GM19035 (cell line): ENCODE measurements around the gene CCL18.
"Not testable (repeated sequence)": the region's sequence is repeated elsewhere in the genome, so short reads cannot be mapped to it uniquely, and the experiment has no call there.

Source experiments
- ATAC-seq: cut with Tn5 transposase; IDR thresholded peaks from one replicate; pipeline ENCODE4 v1.9.1; 2021; ENCODE audit not compliant: unreplicated experiment

The CCL18 gene

DNA sequence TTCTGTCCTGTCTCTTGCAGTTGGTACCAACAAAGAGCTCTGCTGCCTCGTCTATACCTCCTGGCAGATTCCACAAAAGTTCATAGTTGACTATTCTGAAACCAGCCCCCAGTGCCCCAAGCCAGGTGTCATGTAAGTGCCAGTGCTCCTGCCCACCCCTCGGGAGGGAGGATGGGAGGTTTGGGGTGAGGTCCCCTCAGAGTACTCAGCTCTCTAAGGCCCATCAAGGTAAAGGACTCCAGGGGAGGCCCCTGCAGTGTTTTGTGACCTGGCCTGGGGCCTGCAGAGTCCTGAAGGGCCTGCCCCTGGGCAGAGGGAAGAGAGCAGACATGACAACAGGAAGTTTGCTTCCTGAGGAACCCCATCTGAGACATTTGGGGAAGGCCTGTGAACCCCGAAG is 6.4 kb downstream of the CCL18 start:
- no peak for ATAC-seq

DNA sequence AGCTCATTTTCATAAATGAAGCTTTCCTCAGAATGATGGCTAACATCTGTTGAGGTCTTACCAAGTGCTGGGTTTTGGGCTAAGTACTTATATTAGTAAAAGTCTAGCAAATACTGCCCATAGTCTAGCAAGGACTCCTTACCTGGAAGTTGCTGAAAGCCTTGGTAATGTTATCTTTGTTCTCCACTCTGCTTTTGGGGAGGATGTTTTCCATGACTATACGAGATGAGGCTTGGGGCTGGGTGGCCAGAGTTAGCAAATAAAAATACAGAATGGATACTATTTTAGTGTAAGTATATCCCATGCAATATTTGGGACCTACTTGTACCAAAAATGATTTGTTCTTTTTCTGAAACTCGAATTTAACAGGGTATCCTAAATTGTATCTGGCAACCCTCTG is 7.7 kb downstream of the CCL18 start:
- ATAC-seq: no peak

- no peak for ATAC-seq
Measured at GRCh38 chr17:36072431-36073121, 8.5 kb downstream of the CCL18 start.

- no peak for ATAC-seq
Measured at GRCh38 chr17:36074365-36074764, 10.3 kb downstream of the CCL18 start.

GRCh38 chr17:36081681-36082471 is 17.8 kb downstream of the CCL18 start:
- ATAC-seq: peak; percentile 34

DNA sequence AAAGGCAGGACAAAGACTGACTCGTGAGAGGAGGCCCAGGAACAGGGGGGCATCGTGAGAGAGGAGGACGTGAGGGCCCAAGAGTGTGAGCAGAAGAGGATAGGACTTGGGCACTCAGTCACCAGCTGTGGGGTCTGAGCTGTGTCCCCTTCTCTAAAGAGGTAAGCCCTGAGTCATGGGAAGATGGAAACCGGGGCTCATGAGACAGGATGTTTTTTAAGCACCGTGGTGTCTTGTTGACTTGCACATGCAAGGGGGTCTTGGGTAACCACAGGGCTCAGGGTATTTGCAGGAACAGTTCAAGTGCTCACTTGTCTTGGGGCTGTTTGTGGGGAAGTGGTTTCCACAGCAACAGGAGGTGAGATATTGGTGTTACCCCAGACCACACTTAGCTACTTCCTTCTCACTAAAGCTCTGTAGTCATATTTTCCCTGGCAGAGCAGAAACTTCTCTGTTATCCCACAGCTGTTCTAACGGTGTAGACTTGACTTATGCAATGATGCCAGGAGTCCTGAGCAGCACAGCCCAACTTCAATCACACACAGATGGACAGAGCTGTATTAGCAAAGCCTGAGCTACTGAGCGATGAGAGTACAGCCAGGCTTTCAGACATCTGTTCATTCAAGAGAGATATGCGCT is 18.5 kb downstream of the CCL18 start:
- peak; percentile 69 for ATAC-seq

DNA sequence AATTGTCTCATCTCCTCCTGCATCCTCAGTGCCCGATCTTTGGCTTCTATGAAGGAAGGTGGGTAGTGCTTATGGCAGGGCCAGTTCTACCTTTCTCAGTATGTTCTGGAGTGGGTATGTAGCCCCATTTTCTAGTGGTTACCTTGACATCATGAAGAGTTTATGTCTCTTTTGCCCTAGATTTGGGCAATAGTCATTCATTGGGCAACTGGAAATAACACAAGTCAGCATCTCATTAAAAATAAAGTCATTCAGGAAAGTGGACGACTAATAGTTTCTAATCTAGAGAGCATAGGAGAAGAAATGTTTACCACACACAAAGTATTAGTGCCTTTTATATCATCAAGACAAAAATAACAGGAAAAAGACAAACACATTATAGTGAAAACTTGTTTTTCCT is 19.6 kb downstream of the CCL18 start:
- ATAC-seq: not testable (repeated sequence)

GRCh38 chr17:36085765-36086164 is 21.7 kb downstream of the CCL18 start:
- ATAC-seq: no peak

DNA sequence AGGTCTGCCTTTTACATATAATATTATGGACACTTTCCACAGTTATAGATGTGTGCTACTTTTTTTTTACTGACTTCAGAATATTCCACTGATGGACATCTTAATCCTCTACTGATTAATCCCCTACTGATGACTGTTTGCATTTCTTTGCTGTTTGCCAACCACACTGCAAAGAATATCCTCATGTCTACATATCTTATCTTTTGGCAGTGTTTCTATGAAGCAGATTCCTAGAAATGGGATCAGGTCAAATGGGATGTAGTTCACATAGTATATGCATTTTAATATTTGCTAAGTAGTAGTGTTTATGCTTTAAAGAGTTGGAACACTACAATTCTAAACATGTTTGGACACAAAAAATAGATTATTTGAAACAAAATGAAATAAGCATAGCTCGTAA is 22.7 kb downstream of the CCL18 start:
- ATAC-seq: no peak

GRCh38 chr17:36087471-36087870 is 23.4 kb downstream of the CCL18 start:
- ATAC-seq: not testable (repeated sequence)

GRCh38 chr17:36087897-36088572 is 24.0 kb downstream of the CCL18 start:
- ATAC-seq: not testable (repeated sequence)

DNA sequence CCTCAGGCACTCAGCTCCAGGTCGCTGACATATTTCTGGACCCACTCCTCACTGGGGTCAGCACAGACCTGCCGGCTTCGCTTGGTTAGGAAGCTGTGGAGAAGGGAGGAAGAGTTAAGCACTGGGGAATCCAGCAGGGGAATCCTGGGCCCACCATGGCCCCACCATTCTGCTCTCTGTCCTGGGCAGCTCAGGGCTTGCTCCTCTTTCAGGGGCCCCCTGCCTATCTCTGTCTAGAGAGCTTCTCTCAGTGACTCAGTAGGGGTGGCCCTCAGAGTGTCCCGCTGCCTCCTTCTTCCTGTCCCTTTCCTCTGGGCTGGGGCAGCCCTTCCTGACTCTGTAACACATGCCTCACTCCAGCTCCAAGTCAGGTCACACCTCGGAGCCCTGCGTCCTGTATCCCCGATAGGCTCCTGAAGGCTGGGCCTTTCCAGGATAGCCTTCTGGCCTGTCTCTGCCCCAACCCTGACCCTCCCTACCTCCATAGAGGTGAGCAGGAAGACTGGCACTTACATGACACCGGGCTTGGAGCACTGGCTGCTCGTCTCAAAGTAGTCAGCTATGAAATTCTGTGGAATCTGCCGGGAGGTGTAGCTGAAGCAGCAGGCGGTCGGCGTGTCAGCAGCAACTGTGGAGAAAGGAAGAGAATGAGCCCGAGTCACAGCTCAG is 24.7 kb downstream of the CCL18 start:
- no peak for ATAC-seq

DNA sequence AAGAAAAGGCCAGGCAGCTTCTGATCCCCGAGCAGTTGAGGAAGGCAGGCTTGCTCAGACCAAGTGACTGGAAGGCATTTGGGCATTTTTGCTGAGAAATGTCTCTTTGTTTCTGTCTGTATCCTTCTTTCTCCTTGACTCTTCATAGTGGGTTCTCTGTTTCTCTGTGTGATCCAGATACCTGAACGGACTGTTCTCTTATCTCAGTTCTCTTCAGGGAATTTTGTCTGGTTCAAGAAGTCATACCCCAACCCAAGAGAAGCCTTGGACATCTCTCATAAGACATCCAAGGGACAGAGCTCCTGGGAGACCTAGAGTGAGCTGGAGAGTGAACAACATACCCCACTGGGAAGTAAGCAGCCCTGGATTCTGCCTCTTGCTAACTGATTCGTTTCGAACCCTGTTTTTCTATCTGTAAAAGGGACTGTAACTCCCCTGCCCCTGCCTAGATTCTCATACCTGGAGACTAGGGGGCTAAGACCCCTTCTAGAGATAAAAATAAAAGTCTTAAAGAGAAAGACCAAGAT is 25.3 kb downstream of the CCL18 start:
- no peak for ATAC-seq

DNA sequence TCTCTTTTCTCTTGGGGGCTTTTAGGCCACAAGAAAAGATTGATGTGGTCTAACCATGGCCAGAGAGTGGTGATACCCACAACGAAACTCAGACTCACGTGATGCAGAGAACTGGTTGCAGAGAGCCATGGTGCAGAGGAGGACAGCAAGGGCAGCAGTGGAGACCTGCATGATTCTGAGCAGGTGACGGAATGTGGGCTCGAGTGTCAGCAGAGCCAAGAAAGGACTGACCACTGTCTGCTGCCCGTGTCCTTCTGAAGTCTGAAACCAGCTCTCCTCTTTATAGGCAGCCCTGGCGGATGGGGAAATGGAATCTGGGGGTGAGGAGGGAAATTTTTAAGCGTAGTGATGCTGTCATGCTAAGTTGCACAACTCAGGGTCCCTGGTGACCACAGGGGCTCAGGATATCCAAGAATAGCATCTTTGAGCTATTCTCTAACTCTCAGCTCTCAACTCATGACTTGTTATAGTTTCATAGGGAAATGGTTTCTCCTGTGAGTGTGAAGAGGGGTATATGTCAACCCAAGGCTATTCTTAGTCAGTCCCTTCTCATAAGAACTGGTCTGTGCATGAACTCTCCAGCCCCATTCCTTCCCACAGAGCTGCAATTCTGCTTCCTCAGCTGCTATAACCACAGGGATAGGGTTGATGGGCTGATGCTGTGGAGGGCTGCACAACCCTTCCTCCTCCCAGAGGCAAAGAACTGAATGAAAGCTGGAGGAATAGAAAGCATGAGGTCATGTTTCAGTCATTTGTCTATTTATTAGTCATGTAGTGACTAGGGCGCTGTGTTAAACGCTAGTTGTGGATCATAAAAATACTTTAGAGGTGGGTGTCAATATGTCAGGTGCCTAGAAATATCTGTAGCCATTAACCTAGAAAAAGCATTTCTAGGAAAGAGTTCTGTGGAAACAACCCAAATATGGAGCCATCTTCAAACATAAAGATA is 26.1 kb downstream of the CCL18 start, which contains the start of gene CCL3:
Gene CCL3, minus strand, starts transcription at position 256 of the 949 bp plus-strand sequence. Its CDS starts 85 bp downstream, at position 171.
- peak; percentile 77 for ATAC-seq

- no peak for ATAC-seq
Measured at GRCh38 chr17:36092230-36092629, 28.2 kb downstream of the CCL18 start.

GRCh38 chr17:36092715-36093114 is 28.6 kb downstream of the CCL18 start:
- ATAC-seq: not testable (repeated sequence)

DNA sequence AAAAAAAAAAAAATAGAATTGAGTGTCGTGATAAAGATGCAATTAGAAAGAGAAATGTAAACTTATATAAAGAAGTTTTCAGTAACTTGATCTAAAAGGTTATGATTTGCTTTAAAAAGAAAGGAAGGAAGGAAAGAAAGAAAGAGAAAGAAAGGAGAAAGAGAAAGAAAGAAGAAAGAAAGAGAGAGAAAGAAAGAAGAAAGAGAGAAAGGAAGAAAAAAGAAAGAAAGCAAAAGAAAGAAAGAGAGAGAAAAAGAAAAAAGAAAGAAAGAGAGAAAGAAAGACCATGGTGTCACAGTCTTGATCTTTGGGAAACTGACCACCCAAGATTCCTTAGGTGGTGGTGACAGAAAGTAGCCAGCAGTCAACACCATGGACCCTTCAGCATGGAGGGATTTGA is 30.2 kb downstream of the CCL18 start:
- ATAC-seq: no peak

GRCh38 chr17:36094746-36095145 is 30.7 kb downstream of the CCL18 start:
- no peak for ATAC-seq

GRCh38 chr17:36095992-36096391 is 31.9 kb downstream of the CCL18 start:
- ATAC-seq: no peak
